RWPE1 (cell line): ENCODE measurements around the gene ZNF587B.
"Not testable (repeated sequence)": the region's sequence is repeated elsewhere in the genome, so short reads cannot be mapped to it uniquely, and the experiment has no call there.

ENCODE experiments used
- CTCF ChIA-PET: fragments of 350-600 bp; sonication (Branson Sonifier 250); formaldehyde crosslinking; extraction: SDS; loops from one replicate; lab custom pipeline; 2021; lab: Yijun Ruan, JAX
- POLR2A ChIA-PET: fragments of 400-600 bp; formaldehyde crosslinking; extraction: SDS; loops from one replicate; lab custom pipeline; 2020; ENCODE audit warnings: antibody characterized with exemption; ENCODE audit not compliant: low non-redundant PET; lab: Yijun Ruan, JAX
- DNase-seq: peaks from one replicate; pipeline ENCODE4 v3.0.0; 2012; ENCODE audit warnings: low spot score
- H3K27ac ChIP-seq: fragments of 450-650 bp; 2 replicates; pipeline ENCODE4 v1.5.1; 2017
- CTCF ChIP-seq: fragments of 450-650 bp; conservative IDR thresholded peaks from 2 replicates; pipeline ENCODE4 v1.5.1; 2017; ENCODE audit warnings: low read depth, mild to moderate bottlenecking

Gene ZNF587B

GRCh38 chr19:57888560-57889231 lies 58.6 kb downstream of the ZNF587B start, which contains the start of gene ZNF814:
Gene ZNF814 (minus strand): TSS chr19:57889037. CDS start chr19:57888802, 235 bp downstream.
- no peak within 1 kb of the TSS for H3K27ac ChIP-seq
- CTCF ChIA-PET = interaction anchor here (0.6 to 1.0 kb wide), 3 partner anchors 8 to 123 kb away, joined by 3 read pairs; no protein-coding TSS in a partner anchor
- peak; percentile 58 for DNase-seq
- POLR2A ChIA-PET = interaction anchor here (0.5 kb wide), 1 partner anchor 274 kb away, joined by 3 read pairs; no protein-coding TSS in a partner anchor
- no peak for TF ChIP-seq CTCF

- CTCF ChIA-PET, DNase-seq, POLR2A ChIA-PET, H3K27ac ChIP-seq: not testable (repeated sequence)
Observed at GRCh38 chr19:57890706-57891105, 60.6 kb downstream of the ZNF587B start.
